Purkinje cell (primary cell): Measurements from ENCODE around the gene APOBEC2. TPM values are rescaled to one million over a fixed set of nuclear protein-coding genes. Genes with fewer than 3 reads are reported as not detected.

Experiments used
- polyA plus RNA-seq: library from polyadenylated mRNA; unstranded; fragments of >200 nt; fragmentation: Nextera tagmentation; gene quantifications from 2 replicates; pipeline ENCODE4 v1.2.1, GENCODE V29; 2014

Gene APOBEC2
- 4.9 and 6.3 TPM in 2 replicates for polyA plus RNA-seq

DNA sequence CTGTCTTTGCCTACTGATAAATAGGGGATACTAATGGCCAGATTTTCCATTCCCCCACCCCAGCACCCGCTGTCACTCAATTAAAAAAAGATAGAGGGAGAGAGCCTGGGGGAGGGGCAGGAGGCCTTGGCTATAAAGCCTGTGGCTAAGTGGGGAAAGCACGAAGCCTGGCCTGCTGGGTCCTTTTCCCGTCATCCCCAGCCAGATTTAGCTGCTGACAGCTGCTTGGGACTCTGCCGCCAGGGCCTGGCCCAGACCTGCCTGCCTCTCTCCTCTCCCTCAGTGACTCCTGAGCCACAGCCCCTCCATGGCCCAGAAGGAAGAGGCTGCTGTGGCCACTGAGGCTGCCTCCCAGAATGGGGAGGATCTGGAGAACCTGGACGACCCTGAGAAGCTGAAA, at the start of gene APOBEC2:
TSS of gene APOBEC2 (plus strand) at position 162 of the 400 bp plus-strand sequence. CDS start at position 308, 146 bp downstream.

DNA sequence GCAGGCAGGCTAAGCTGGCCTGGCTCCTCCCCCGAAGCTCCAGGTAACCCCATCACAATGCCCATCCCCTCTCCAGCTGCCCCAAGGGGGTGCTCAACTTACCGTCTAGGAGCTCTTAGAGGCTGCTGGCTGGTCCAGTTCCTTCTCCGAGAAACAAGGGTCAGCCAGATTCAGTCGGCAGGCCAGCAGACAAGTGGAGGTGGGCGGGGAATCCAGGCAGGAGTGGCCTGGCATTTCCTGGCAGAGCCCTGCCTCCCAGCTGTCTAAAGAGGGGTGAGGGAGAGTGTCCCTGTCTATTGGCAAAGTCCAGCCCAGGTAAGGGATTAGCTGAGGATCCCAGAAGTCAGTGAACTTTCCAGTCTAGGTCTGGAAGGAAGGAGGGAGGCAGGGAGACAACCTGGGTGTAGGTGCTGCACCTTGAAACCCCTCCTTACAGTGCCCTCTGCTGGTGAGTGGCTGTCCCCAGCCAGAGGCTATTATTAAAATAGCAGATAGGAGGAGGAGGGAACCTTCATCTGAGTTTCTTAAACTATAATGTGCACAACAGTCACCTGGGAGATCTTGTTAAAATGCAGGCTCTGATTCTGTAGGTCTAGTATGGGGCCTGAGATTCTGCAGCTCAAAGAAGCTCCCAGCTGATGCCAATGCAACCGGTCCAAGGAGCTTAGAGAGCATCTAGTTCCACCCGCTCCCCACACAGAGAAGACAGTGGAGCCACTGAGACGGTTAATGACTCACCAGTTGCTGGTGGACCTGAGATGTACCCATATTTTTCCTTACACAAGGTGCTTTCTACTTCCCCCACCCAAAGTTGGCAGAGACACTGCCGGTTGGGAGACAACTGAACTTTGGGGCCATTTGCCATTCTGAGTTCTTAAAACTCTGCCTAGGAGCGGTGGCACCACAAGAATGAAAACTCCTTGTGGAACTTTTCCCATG, 13.7 kb upstream of the APOBEC2 start, which contains the start of gene UNC5CL:
TSS of gene UNC5CL (minus strand) at position 162 of the 939 bp plus-strand sequence. CDS start 4,147 bp downstream, outside the sequence.

DNA sequence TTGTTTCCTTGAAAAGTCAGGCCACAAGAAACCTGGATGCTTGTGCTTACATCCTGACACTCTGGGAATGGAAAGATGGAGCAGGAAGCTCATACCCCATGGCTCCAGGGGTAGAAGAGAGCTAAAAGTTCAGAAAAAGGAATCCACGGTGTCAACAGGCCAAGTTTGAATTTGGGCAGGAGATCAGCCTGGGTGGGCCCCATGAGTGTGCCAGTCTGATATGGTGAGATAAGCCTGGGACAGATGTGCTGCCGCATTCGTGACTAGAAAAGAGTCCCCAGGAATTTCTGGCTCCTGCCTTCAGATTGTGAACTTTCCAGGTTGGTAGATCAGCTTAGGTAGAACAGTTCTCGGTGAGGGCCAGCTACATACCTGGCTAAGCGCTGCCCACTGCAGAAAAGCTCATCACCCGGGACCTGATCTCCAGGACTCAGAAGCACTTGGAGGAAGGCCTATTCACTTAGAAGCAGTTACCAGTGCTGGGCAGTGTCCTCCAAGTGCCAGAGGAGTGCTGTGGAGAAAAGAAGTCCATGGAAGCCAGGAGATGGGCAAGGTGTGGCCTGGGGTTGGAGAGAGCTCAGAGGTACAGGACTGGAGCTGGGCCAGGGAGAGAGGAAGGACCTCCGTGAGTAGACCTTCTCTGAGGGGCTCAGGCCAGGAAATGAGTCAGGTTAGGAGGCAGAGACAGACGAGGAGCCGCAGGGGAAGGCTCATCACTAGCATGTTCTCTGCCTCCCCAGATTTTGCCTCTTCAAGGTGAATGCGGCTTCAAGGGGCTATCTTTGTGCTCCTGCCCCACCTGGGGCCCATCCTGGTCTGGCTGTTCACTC, 10.6 kb upstream of the APOBEC2 start, which contains the start of gene TSPO2:
TSS of gene TSPO2 (plus strand) at position 242 of the 830 bp plus-strand sequence. CDS start at position 761, 519 bp downstream.

DNA sequence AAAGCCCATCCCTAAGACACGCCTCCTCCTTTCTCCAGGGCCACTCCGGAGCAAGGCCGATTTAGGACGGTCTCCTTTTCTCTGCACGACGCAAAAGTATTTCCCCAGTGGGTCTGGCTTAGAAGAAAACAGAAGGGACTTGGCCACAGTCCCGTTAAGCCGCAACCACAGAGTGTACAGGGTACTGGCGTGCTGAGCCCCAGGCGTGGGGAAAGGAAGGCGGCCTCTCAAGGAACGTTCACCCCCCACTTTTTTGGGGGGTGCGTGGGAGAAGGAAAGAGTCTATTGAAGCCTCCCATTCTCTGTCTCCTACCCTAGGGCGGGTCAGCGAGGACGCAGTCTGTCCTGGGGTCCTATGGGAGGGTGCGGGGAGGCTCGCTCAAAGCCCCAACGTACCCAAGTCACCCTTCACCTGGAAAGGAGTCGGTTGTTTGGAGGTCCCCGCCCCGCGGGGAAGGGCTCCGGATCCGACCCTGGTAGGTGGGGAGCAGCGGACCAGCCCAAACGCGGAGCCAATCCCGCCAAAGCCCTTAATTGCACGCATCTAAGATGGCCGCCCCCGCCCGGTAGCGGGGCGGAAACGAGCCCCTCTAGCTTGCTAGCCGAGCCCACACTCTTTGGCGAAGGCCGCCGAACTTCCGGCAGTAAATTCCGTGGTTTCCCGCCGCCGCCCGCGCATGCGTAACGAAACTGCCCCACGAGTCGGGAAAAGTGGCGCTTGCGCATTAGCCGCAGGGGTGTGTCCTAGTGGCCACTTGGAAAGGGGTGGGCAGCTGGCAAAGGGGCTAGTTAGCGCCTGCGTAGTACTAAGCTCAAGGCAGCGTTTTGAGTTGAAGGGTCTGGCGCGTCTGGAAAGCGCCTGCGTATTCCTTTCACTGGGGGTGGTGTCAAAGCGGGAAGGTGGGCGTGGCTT, 19.2 kb downstream of the APOBEC2 start, which contains the start of gene OARD1:
TSS of gene OARD1 (minus strand) at position 434 of the 913 bp plus-strand sequence. CDS start 722 bp downstream, outside the sequence.

DNA sequence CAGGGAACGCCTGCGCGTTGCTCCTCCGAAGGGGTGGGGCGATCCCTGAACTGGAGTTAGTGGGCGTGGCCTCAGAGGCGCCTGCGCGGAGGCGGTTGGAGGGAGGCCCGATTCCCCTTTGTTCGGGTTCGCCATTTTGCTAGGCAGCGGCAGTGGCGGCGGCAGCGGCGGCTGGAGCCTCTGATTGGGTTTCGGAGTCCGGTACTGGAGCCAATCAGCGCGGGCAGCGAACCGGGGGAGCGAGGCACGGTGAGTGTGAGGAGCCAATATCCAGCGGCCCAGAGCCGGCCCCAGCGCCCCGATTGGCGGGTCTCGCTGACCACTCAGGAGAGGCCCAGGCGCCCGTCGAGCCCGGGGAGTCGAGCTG, 19.8 kb downstream of the APOBEC2 start, which contains the start of gene NFYA:
TSS of gene NFYA (plus strand) at position 139 of the 367 bp plus-strand sequence. CDS start 6,116 bp downstream, outside the sequence.

Other genes starting within 250 kb of the APOBEC2 start
- not detected in 2 replicates for gene UNC5CL, start 14.0 kb upstream of the APOBEC2 start, polyA plus RNA-seq
- not detected in 2 replicates for gene TSPO2, start 10.7 kb upstream of the APOBEC2 start, polyA plus RNA-seq
- 43.2 and 77.1 TPM in 2 replicates for gene OARD1, start 19.2 kb downstream of the APOBEC2 start, polyA plus RNA-seq
- gene NFYA, start 19.8 kb downstream of the APOBEC2 start, polyA plus RNA-seq, result 4.0 and 4.2 TPM in 2 replicates
- not detected in 2 replicates for gene TREML1, start 101.1 kb downstream of the APOBEC2 start, polyA plus RNA-seq
- gene TREM2, start 109.9 kb downstream of the APOBEC2 start, polyA plus RNA-seq, result not detected in 2 replicates
- gene TREML2, start 147.9 kb downstream of the APOBEC2 start, polyA plus RNA-seq, result not detected in 2 replicates
- gene TREML4, start 175.1 kb downstream of the APOBEC2 start, polyA plus RNA-seq, result not detected in 2 replicates
- gene TREM1, start 233.5 kb downstream of the APOBEC2 start, polyA plus RNA-seq, result not detected in 2 replicates